ENCODE measurements around the gene POLN. TPM values are rescaled to one million over a fixed set of nuclear protein-coding genes. Genes with fewer than 3 reads are reported as not detected.

The POLN gene
- total RNA-seq, 1 experiment from 2014 or later, result 1.3 TPM

- Histone ChIP-seq H3K9me3 (ENCODE audit: insufficient read depth, low read depth) (no peaks in the 10 kb centered on the region), H2AFZ (no peak overlapping the region), H3K9me2 (ENCODE audit: insufficient read depth) (no peaks in the 10 kb centered on the region), H3K79me2 (ENCODE audit: low read depth) (no peaks in the 10 kb centered on the region), H3K36me3 (ENCODE audit: low read depth) (no peaks in the 10 kb centered on the region), H4K20me1 (ENCODE audit: insufficient read depth) (no peaks in the 10 kb centered on the region), H3K27me3 (ENCODE audit: insufficient read depth, low read depth) (no peaks in the 10 kb centered on the region), H3K4me3 (no peak overlapping the region), H3K4me1 (replicated peaks; ENCODE audit: insufficient read depth) (no peaks in the 10 kb centered on the region), H3K4me2 (no peak overlapping the region), H3F3A (ENCODE audit: insufficient read depth, low read depth) (no peaks in the 10 kb centered on the region), H3K27ac (no peak overlapping the region)
- TF ChIP-seq EZH2 (IDR thresholded peaks at IDR 0.05; ENCODE audit: low read depth), result no peak
- no peak for TF ChIP-seq CTCF (conservative IDR thresholded peaks at IDR 0.05)
- intact Hi-C loops (cut with micrococcal nuclease; ENCODE audit: unreplicated experiment), result no loop called here
- DNase-seq, result no peak
- ChIA-PET CTCF (no interaction called here), POLR2A (ENCODE audit: unreplicated experiment) (no interaction called here)
- BruUV-seq (replicated peaks), result no TSS peak
These were observed 179.6 kb downstream of the POLN start for GRCh38 chr4:2062168-2062807.

GRCh38 chr4:2061186-2062131, 180.5 kb downstream of the POLN start:
- Histone ChIP-seq H4K20me1 (ENCODE audit: insufficient read depth) (no peaks in the 10 kb centered on the region), H2AFZ (no peak overlapping the region), H3K4me2 (no peak overlapping the region), H3K4me3 (no peak overlapping the region), H3K9me3 (ENCODE audit: insufficient read depth, low read depth) (no peaks in the 10 kb centered on the region), H3K27ac (no peak overlapping the region), H3K36me3 (ENCODE audit: low read depth) (no peaks in the 10 kb centered on the region), H3F3A (ENCODE audit: insufficient read depth, low read depth) (no peaks in the 10 kb centered on the region), H3K27me3 (ENCODE audit: insufficient read depth, low read depth) (no peaks in the 10 kb centered on the region), H3K9me2 (ENCODE audit: insufficient read depth) (no peaks in the 10 kb centered on the region), H3K4me1 (replicated peaks; ENCODE audit: insufficient read depth) (no peaks in the 10 kb centered on the region), H3K79me2 (ENCODE audit: low read depth) (no peaks in the 10 kb centered on the region)
- intact Hi-C loops (cut with micrococcal nuclease; ENCODE audit: unreplicated experiment), result no loop called here
- POLR2A ChIA-PET (ENCODE audit: unreplicated experiment), result no interaction called here
- BruUV-seq (replicated peaks), result no TSS peak
- CTCF ChIA-PET, result no interaction called here
- DNase-seq, result no peak
- no peak for TF ChIP-seq CTCF (conservative IDR thresholded peaks at IDR 0.05)
- TF ChIP-seq EZH2 (IDR thresholded peaks at IDR 0.05; ENCODE audit: low read depth), result no peak

- no TSS peak for BruUV-seq (replicated peaks)
These were observed 181.2 kb downstream of the POLN start for GRCh38 chr4:2060611-2061185.

More at GRCh38 chr4:2060611-2061185, 181.2 kb downstream of the POLN start:
- Histone ChIP-seq H3K9me3 (ENCODE audit: insufficient read depth, low read depth) (no peaks in the 10 kb centered on the region), H4K20me1 (ENCODE audit: insufficient read depth) (no peaks in the 10 kb centered on the region), H3K27me3 (ENCODE audit: insufficient read depth, low read depth) (no peaks in the 10 kb centered on the region), H3K79me2 (ENCODE audit: low read depth) (no peaks in the 10 kb centered on the region), H3K36me3 (ENCODE audit: low read depth) (no peaks in the 10 kb centered on the region), H3K4me3 (no peak overlapping the region), H3K4me2 (no peak overlapping the region), H3K27ac (no peak overlapping the region), H3K9me2 (ENCODE audit: insufficient read depth) (no peaks in the 10 kb centered on the region), H3K4me1 (replicated peaks; ENCODE audit: insufficient read depth) (no peaks in the 10 kb centered on the region), H2AFZ (no peak overlapping the region), H3F3A (ENCODE audit: insufficient read depth, low read depth) (no peaks in the 10 kb centered on the region)
- peak in 1 of 2 experiments; percentile 0 for DNase-seq
- no peak for TF ChIP-seq CTCF (conservative IDR thresholded peaks at IDR 0.05)
- TF ChIP-seq EZH2 (IDR thresholded peaks at IDR 0.05; ENCODE audit: low read depth), result no peak
- intact Hi-C loops (cut with micrococcal nuclease; ENCODE audit: unreplicated experiment), result no loop called here
- ChIA-PET POLR2A (ENCODE audit: unreplicated experiment) (no interaction called here), CTCF (no interaction called here)

Data from PC-9 (cell line).